MV-4-11 (cell line): ENCODE results near the gene FBXL19.

Experiments used
- DNase-seq: peaks from one replicate; lab custom pipeline; 2025; lab: John Stamatoyannopoulos, UW

Gene FBXL19

DNA sequence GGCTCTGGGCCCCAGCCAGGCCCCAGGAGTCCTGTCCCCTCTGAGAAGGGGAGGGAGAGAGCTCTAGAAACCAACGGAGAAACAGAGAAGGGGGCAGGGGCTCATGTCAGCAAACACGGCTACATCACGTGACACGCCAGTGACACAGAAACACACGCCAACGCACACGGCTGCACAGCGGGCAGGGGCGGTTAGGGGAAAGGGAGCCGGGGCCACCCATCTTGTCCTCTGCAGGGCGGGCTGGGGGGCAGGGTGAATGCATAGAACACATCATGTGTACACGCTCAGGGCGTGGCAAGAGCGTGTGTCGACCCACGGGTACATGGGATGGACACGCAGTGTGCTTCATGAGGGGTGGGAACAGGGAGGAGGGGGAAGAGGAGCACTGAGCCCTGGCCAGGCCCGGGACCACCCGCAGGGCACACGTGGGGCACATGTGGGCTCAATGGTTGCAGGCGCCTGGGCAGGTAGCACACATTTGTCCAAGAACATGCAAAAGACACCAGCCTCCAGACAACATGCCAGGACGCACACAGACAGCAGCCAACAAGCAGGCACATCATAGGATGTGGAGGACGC lies 66.2 kb downstream of the FBXL19 start:
- DNase-seq = no peak

DNA sequence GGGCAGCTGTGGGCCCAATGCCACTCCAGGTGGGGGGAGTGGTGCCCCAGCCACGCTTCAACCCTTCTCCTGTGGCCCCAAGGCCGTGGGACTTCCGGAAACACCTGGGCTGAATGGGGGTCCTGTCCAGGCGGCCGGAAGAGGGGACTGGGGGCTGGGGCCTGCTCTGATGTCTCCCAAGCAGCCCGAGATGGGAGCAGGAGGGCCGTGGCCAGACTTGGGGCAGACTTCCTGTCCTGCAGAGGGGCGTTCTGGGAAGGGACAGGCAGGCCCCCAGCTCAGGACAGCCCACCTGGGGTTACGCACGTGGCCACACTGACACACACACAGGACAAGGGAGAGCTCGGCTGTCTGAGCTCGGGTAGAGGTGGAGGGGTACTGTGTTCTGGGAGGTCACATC lies 66.7 kb downstream of the FBXL19 start:
- no peak for DNase-seq

DNA sequence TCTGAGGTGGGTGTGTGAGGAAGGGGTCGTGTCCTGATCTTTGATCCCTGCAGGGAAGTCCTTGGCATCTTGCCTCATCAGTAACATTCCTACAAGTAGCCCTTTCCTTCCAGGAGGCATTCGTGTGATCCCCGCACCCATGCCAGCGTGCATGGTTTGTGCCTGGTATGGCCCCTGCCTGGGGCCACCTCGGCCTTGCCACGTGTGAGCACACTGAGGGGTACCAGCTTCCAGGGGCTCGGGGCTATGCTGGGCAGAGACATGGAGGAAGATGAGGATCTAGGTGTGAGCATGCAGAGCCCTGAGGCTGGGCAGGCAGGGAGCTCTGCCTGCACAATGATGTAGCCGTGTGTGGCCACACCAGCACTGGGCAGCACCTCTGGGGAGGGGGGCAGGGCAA lies 67.7 kb downstream of the FBXL19 start:
- no peak for DNase-seq

DNA sequence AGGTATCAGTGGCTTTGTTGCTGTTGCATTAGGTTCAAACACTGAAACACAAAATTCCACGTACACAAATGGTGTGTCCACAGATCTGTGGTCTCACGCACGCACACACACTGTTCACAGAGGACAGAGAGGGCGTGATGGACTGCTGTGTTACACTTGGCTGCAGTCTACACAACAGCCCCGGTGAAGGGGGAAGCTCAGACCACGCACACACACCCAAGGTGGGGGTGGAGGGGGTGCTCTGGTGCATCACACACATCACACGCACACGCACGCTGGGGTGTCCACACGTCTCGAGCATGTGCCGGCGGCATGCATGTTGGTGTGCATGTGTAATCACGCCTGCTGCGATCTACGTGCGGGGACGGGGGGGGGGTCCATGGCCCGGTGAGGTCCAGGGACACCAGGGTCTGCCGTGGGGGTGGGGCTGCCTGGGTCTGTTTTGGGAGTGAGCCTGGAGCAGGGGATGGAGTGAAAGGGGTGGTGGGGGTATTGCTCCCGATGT lies 69.0 kb downstream of the FBXL19 start:
- peak; percentile 23 for DNase-seq

DNA sequence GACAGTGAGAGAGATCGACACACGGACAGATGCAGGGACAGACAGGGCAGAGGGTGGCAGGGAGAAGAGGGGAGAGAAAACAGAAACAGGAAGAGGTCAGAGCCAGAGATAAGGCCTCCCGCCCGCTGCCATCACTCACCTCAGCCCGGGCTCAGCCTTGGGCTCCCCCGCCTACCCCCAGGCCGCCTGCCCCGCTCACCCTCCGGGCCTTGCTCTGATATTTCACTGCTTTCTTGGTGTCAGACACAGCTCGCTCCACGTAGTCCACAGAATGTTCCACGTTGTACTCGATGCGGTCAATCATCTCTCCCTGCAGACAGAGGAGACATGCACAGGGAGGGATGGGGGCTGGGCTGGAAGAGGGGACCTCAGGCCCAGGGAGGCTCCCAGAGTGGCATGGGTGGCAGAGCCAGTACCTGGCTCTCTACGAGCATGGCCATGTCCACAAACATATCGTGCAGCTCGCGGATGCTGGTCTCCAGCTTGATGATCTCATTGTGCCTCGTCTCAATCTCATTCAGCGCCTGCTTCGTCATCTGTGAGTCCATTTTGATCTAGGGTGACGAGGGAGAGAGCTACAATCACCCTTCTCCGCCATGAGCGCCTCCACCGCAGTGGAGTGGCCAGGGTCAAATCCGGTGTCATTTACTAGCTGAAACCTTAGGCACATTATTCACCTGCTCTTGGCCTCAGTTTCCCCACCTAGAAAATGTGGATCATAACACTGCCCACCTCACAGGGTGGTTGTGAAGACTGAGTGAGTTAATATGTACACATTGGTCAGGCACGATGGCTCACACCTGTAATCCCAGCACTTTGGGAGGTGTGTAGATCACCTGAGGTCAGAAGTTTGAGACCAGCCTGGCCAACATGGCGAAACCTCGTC lies 69.8 kb downstream of the FBXL19 start:
- peak; percentile 70 for DNase-seq

DNA sequence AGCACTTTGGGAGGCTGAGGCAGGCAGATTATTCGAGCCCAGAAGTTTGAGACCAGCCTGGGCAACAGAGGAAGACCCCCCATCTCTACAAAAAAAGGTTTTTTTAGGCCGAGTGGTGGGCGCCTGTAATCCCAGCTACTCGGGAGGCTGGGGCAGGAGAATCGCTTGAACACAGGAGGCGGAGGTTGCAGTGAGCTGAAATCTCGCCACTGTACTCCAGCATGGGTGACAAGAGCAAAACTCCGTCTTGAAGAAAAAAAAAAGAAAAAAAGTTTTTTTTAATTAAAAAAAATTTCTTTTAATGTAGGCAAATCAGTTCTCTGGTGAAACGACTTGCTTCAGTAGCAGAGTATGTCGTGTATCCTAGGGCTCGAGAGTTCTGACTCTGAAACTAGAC lies 72.6 kb downstream of the FBXL19 start:
- DNase-seq = no peak

DNA sequence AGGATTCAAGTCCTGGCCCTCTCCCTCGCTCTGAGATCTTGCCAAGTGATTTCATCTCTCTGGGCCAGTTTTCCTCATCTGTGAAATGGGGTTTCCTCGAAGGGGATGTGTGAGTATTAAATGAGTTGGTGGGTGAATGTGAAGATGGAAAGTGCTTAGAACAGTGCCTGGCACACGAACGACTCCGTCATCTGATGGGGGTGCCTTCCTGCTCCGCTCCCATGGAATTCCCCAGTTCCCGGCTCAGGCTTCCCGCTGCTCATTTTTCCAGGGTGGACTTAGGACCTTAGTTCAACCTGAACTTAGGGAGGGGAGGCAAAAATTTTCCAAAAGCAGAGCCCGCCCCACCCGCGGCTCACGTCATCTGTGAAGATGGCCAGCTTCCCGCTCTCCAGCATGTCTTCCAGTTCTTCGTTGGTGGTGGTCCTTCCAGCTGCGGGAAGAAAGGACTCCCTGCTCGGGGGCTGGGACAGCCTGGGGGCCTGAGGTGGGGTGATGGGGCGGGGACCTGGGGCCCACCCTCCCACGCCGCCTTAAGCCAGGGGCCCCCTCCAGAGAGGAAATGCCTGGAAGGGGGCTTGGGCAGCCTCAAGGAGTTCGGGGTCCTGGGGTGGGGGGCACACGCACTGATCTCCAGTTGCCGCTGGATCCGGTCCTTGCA lies 73.1 kb downstream of the FBXL19 start:
- no peak for DNase-seq

DNA sequence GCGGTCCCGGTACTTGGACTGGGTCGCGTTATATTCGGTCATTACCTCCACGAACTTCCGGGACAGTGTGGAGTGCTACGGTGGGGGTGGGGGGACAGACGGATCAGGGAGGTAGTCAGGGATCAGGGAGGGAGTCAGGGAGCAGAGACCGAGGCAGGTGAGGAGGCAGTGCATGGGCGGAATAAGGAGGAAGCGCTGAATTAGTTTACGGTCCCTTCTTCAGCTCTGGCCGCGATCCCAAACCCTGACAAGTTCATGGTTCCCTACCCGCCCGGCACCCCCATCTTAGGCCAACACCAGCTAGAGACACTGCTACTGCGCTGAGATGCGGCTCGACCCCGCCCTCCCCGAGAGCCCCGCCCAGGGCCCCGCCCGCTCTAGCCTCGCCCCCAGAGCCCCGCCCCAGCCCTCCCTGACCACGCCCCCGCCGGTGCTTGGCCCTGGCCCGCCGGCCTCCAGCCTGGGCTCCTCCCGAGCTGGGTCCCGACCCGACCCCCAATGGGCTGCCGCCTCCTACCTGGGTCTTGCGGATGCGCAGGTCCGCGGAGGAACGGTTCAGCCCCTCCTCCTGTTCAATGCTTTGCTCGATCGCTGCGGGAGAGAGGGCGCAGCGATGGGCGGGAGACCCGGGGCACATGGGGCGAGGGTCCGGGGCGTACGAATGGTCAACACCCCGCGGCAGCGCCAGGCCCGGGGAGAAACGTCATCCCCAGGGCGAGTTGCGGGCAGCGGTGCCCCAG lies 73.8 kb downstream of the FBXL19 start:
- DNase-seq = peak; percentile 76

DNA sequence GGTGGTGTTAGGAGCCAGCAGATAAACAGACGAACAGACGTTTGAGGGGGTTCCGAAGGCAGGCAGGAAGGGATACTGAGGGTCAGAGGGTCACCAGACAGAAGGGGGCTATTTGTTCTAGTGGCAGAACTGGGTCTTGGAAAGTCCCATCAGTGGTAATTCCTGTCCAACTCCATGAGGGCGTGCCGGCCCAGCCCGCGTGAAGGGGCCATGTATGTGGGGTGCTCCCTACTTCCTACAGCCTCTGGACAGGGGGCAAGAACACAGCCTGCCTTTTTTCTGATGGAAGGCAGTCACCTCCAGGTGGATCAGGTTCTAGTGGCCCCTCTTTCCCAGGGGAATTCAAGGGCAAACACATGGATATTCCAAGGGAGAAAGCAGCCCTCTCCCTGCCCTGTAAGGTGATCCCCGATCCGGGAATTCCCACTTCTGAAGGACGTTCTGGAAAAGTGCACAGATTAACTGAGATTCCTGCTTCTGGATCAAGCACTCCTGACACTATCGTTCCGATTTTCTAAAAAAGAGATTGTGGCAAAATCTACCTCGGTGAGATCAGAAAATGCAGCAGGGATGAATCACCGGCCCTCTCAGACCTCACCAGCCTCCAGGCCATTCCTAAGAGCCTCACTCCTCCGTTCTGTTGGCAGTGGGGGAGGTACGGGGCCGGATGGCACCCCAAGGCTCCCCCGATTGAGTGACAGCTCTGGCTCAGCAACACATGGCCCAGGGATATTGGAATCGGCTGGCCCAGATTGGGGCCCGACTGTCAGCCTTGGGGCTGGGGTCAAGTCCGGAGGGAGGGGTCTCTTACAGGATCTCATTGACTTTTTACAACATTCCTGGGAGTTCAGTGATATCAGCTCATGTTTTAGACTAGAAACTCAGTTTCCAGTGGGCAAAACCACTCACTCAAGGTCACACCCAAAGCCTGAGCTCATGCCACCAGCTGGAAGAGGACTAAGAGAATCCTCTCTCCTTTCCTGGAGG lies 74.6 kb downstream of the FBXL19 start:
- no peak for DNase-seq
